ENCODE measurements around the gene NR1I3. TPM values are rescaled to one million over a fixed set of nuclear protein-coding genes. Genes with fewer than 3 reads are reported as not detected.

Gene NR1I3, protein sequence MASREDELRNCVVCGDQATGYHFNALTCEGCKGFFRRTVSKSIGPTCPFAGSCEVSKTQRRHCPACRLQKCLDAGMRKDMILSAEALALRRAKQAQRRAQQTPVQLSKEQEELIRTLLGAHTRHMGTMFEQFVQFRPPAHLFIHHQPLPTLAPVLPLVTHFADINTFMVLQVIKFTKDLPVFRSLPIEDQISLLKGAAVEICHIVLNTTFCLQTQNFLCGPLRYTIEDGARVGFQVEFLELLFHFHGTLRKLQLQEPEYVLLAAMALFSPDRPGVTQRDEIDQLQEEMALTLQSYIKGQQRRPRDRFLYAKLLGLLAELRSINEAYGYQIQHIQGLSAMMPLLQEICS
- total RNA-seq (not detected), polyA plus RNA-seq (not detected)

DNA sequence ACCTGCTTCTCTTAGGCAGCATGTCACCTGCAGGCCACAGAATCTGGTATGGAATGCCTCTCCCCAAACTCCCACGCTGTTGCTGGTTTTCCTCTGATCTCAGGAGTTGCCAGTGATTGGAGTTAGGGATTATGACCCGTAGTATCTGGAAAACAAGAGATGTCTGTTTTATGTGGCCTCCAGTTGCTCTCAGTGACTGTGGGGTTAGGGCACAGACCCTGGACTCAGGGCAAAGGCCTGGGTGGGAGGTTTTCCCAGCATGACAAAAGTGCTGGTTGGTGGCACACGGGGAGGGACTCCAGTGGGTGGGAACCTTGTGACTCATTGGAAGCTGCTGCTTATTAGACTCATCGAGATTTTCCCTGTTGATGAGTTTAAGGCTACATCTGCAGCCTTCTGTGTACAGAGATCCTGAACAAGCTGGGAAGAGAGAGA lies at the start of gene NR1I3:
NR1I3 (minus strand) TSS at position 165 of the 435 bp plus-strand sequence. CDS start 1,638 bp downstream, outside the sequence.
- Mint-ChIP-seq H3K9me3 (no peaks in the 10 kb centered on the region), H3K27ac (peak within 1 kb of the TSS in 1 of 8 donors; percentile 82), H3K4me1 (no peaks in the 10 kb centered on the region), H3K4me3 (no peak within 1 kb of the TSS), H3K27me3 (peaks cover 7 to 23% of the 10 kb centered on the region in 2 donors), H3K36me3 (peaks cover 0 to 1% (median 0%) of the 10 kb centered on the region in 3 donors)
- Histone ChIP-seq H3K36me3 (ENCODE audit: insufficient read depth, low read length) (no peaks in the 10 kb centered on the region), H3K9me3 (ENCODE audit: low read length) (no peaks in the 10 kb centered on the region), H3K27me3 (ENCODE audit: insufficient read depth, low read length, poor library complexity, severe bottlenecking) (no peaks in the 10 kb centered on the region), H3K4me3 (ENCODE audit: low read length) (no peak within 1 kb of the TSS), H3K4me1 (ENCODE audit: insufficient read depth, low read length) (no peaks in the 10 kb centered on the region), H3K27ac (ENCODE audit: low read depth, low read length) (no peak within 1 kb of the TSS)
- no peak for DNase-seq
- CTCF ChIA-PET: interaction anchor here (1.9 kb wide), 1 partner anchor 12 kb away, joined by 5 read pairs; the partner anchor contains the start of gene TOMM40L
- POLR2A ChIA-PET: no interaction called here

DNA sequence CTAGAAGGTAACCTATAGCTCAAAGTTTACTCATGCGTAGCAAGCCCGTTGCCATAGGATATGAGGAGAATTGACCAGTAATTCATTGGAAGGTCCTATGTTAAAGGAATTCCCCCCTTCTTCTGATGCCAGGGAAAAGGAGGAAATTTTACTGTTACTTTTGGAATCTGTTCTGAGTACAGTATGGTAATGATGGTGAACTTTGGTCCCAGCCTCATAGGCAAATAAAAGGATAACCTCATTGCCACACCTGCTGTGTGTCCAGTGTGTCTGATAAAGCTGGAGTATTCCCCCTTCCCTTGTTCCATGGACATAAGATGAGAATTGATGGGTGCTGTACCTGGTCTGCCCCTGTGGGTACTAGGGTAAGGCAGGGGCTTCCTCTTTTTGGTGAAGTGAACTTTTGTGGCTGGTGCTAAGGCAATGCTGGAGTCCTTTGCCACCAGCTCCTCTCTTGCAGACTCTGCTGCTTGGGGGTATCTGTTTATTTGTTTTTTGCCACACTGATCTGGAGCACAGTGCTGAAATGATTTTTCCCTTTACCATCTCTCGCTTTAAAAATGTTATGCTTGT lies 49.6 kb upstream of the NR1I3 start:
- no peak for DNase-seq
- ChIA-PET POLR2A (interaction anchor here (0.6 kb wide), 1 partner anchor 29 kb away, joined by 5 read pairs; no protein-coding TSS in a partner anchor), CTCF (interaction anchor here (1.1 kb wide), 1 partner anchor 95 kb away, joined by 5 read pairs; no protein-coding TSS in a partner anchor)
- H3K4me1 Mint-ChIP-seq: peaks cover 0 to 4% (median 0%) of the 10 kb centered on the region in 3 donors
- no peaks in the 10 kb centered on the region for H3K4me1 ChIP-seq (ENCODE audit: insufficient read depth, low read length)
- H3K36me3 ChIP-seq (ENCODE audit: insufficient read depth, low read length): no peaks in the 10 kb centered on the region
- peaks cover 0 to 6% (median 3%) of the 10 kb centered on the region in 3 donors for H3K36me3 Mint-ChIP-seq
- no peak overlapping the region for H3K4me3 Mint-ChIP-seq
- peaks cover 0 to 4% of the 10 kb centered on the region in 2 donors for H3K27me3 Mint-ChIP-seq
- H3K27me3 ChIP-seq (ENCODE audit: insufficient read depth, low read length, poor library complexity, severe bottlenecking): no peaks in the 10 kb centered on the region
- no peak overlapping the region for H3K27ac ChIP-seq (ENCODE audit: low read depth, low read length)
- H3K9me3 Mint-ChIP-seq: no peaks in the 10 kb centered on the region
- H3K9me3 ChIP-seq (ENCODE audit: low read length): no peaks in the 10 kb centered on the region
- H3K4me3 ChIP-seq (ENCODE audit: low read length): no peak overlapping the region
- no peak overlapping the region for H3K27ac Mint-ChIP-seq

DNA sequence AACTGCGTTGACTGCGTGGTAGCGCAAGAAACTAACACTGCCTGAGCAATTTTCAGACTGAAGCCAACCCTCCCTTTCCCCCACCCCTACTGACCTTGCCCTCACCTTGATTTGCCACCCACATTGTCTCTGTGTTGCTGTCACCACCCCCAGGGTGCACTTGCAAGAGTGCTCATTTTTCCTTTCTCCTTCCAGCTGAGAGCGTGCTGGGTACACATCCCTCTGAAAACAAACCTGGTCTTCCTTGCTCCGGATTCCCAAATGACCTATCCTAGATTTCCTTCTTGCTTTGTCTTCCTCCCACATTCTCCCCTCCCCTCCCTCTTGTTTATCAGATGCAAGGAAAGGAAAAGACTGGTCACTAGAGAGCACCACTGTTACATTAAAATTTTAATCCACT lies 47.5 kb upstream of the NR1I3 start:
- CTCF ChIA-PET: no interaction called here
- POLR2A ChIA-PET: interaction anchor here (0.7 kb wide), 1 partner anchor 180 kb away, joined by 4 read pairs; no protein-coding TSS in a partner anchor
- no peaks in the 10 kb centered on the region for H3K4me1 Mint-ChIP-seq
- H3K27me3 Mint-ChIP-seq: peaks cover 0 to 3% of the 10 kb centered on the region in 2 donors
- H3K4me3 Mint-ChIP-seq: no peak overlapping the region
- no peak for DNase-seq
- no peaks in the 10 kb centered on the region for H3K36me3 ChIP-seq (ENCODE audit: insufficient read depth, low read length)
- H3K4me1 ChIP-seq (ENCODE audit: insufficient read depth, low read length): no peaks in the 10 kb centered on the region
- H3K27ac ChIP-seq (ENCODE audit: low read depth, low read length): no peak overlapping the region
- H3K9me3 ChIP-seq (ENCODE audit: low read length): no peaks in the 10 kb centered on the region
- peak overlapping the region in 1 of 8 donors; percentile 38 for H3K27ac Mint-ChIP-seq
- no peaks in the 10 kb centered on the region for H3K27me3 ChIP-seq (ENCODE audit: insufficient read depth, low read length, poor library complexity, severe bottlenecking)
- peaks cover 0 to 7% (median 3%) of the 10 kb centered on the region in 3 donors for H3K36me3 Mint-ChIP-seq
- H3K9me3 Mint-ChIP-seq: no peaks in the 10 kb centered on the region
- no peak overlapping the region for H3K4me3 ChIP-seq (ENCODE audit: low read length)

DNA sequence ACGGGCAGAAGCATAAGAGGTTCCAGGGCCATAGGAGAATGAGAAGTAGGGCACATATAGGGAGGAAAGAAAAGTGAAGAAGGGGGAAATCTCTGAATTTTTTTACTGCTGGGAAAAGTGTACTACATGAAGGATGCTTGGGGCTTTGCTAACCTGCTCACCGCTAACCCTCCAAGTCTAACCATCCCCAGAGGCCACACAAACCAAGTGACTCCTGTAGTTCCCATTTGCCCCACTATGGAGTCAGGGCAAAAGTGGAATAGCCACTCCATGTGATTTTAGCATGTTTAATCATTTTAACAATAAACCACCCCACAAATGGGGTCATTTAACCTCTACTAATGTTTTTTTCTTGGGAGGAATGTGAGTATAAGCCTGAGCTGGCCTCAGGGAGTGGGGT lies 47.1 kb upstream of the NR1I3 start:
- H3K4me3 Mint-ChIP-seq: no peak overlapping the region
- no peaks in the 10 kb centered on the region for H3K9me3 Mint-ChIP-seq
- peak overlapping the region in 1 of 8 donors; percentile 36 for H3K27ac Mint-ChIP-seq
- H3K4me1 Mint-ChIP-seq: no peaks in the 10 kb centered on the region
- CTCF ChIA-PET: no interaction called here
- no peak overlapping the region for H3K4me3 ChIP-seq (ENCODE audit: low read length)
- H3K27ac ChIP-seq (ENCODE audit: low read depth, low read length): no peak overlapping the region
- peaks cover 0 to 3% of the 10 kb centered on the region in 2 donors for H3K27me3 Mint-ChIP-seq
- peaks cover 0 to 7% (median 7%) of the 10 kb centered on the region in 3 donors for H3K36me3 Mint-ChIP-seq
- POLR2A ChIA-PET: interaction anchor here (0.7 kb wide), 1 partner anchor 180 kb away, joined by 4 read pairs; no protein-coding TSS in a partner anchor
- H3K36me3 ChIP-seq (ENCODE audit: insufficient read depth, low read length): no peaks in the 10 kb centered on the region
- no peak for DNase-seq
- H3K27me3 ChIP-seq (ENCODE audit: insufficient read depth, low read length, poor library complexity, severe bottlenecking): no peaks in the 10 kb centered on the region
- no peaks in the 10 kb centered on the region for H3K9me3 ChIP-seq (ENCODE audit: low read length)
- no peaks in the 10 kb centered on the region for H3K4me1 ChIP-seq (ENCODE audit: insufficient read depth, low read length)

DNA sequence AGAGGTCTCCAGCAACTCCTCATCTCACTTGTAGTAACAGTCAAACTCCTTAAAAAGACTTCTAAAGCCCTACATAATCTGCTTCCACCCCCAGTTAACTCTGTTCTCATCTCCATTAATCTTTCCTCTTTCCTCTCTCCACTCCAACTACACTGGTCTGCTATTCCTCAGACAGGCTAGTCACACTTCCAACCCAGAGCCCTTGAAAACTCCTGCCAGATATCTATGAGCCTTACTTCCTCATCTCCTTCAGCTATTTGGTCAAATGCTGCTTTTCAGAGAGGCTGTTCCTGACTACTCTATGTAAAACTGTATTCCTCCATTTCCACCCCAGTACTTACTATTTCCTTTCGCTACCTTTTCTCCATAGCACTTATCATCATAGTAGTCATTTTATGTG lies 45.0 kb upstream of the NR1I3 start:
- ChIA-PET POLR2A (no interaction called here), CTCF (interaction anchor here (1.2 kb wide), 1 partner anchor 8 kb away, joined by 7 read pairs; no protein-coding TSS in a partner anchor)
- Mint-ChIP-seq H3K27me3 (peaks cover 3 to 5% of the 10 kb centered on the region in 2 donors), H3K4me1 (no peaks in the 10 kb centered on the region), H3K9me3 (no peaks in the 10 kb centered on the region), H3K36me3 (peaks cover 0 to 13% (median 7%) of the 10 kb centered on the region in 3 donors), H3K4me3 (no peak overlapping the region), H3K27ac (no peak overlapping the region)
- no peaks in the 10 kb centered on the region for H3K27me3 ChIP-seq (ENCODE audit: insufficient read depth, low read length, poor library complexity, severe bottlenecking)
- no peaks in the 10 kb centered on the region for H3K4me1 ChIP-seq (ENCODE audit: insufficient read depth, low read length)
- no peak for DNase-seq
- H3K36me3 ChIP-seq (ENCODE audit: insufficient read depth, low read length): no peaks in the 10 kb centered on the region
- H3K4me3 ChIP-seq (ENCODE audit: low read length): no peak overlapping the region
- H3K9me3 ChIP-seq (ENCODE audit: low read length): no peaks in the 10 kb centered on the region
- H3K27ac ChIP-seq (ENCODE audit: low read depth, low read length): no peak overlapping the region

DNA sequence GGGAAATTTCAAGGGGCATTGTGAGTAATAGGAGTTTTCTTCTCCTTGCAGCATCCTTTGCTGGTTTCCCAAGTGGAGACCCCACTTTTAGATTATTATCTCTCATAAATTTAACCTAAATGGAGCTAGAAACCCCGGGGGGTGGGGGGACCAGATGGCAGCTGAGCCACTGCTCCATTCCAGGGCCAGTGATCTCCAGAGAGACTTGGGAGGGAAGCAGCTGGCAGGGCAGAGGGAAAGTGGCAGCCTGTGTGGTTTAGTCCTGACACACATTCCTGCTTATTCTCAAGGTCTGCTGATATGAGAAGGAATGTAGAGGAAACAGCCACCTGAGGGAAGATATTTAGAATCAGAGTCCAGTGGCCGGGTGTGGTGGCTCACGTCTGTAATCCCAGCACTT lies 36.9 kb upstream of the NR1I3 start:
- H3K4me1 Mint-ChIP-seq: no peaks in the 10 kb centered on the region
- no peaks in the 10 kb centered on the region for H3K4me1 ChIP-seq (ENCODE audit: insufficient read depth, low read length)
- ChIA-PET POLR2A (no interaction called here), CTCF (no interaction called here)
- H3K27me3 Mint-ChIP-seq: peaks cover 6 to 27% of the 10 kb centered on the region in 2 donors
- H3K27ac Mint-ChIP-seq: no peak overlapping the region
- H3K36me3 Mint-ChIP-seq: peaks cover 0 to 5% (median 0%) of the 10 kb centered on the region in 3 donors
- no peaks in the 10 kb centered on the region for H3K9me3 ChIP-seq (ENCODE audit: low read length)
- no peaks in the 10 kb centered on the region for H3K9me3 Mint-ChIP-seq
- no peak overlapping the region for H3K27ac ChIP-seq (ENCODE audit: low read depth, low read length)
- peaks cover 3% of the 10 kb centered on the region for H3K27me3 ChIP-seq (ENCODE audit: insufficient read depth, low read length, poor library complexity, severe bottlenecking)
- H3K36me3 ChIP-seq (ENCODE audit: insufficient read depth, low read length): no peaks in the 10 kb centered on the region
- no peak overlapping the region for H3K4me3 Mint-ChIP-seq
- no peak overlapping the region for H3K4me3 ChIP-seq (ENCODE audit: low read length)
- no peak for DNase-seq

DNA sequence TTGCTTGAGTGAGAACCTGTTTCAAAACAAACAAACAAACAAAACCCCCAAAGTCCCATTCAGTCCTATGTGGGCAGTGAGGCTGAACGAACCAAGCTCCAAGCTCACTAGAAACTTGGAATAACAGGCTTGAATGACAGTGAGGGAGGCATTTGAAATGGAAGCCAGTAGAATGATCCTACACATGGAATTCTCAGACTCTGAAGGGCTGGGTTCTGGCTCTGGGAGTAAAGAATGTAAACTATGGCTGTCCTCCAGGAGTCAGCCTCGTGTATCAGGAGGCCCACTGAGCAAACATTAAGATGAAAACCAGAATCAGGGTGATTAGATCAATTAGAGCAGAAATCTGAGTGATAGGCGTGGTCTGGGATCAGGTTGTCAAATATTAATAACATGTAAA lies 35.4 kb upstream of the NR1I3 start:
- H3K4me3 Mint-ChIP-seq: no peak overlapping the region
- Histone ChIP-seq H3K4me1 (ENCODE audit: insufficient read depth, low read length) (no peaks in the 10 kb centered on the region), H3K27ac (ENCODE audit: low read depth, low read length) (no peak overlapping the region), H3K36me3 (ENCODE audit: insufficient read depth, low read length) (no peaks in the 10 kb centered on the region), H3K4me3 (ENCODE audit: low read length) (no peak overlapping the region), H3K9me3 (ENCODE audit: low read length) (no peaks in the 10 kb centered on the region), H3K27me3 (ENCODE audit: insufficient read depth, low read length, poor library complexity, severe bottlenecking) (peaks cover 3% of the 10 kb centered on the region)
- ChIA-PET POLR2A (no interaction called here), CTCF (interaction anchor here (1.3 kb wide), 1 partner anchor 18 kb away, joined by 3 read pairs; no protein-coding TSS in a partner anchor)
- H3K36me3 Mint-ChIP-seq: no peaks in the 10 kb centered on the region
- H3K27me3 Mint-ChIP-seq: peaks cover 8 to 24% of the 10 kb centered on the region in 2 donors
- H3K27ac Mint-ChIP-seq: no peak overlapping the region
- no peak for DNase-seq
- no peaks in the 10 kb centered on the region for H3K9me3 Mint-ChIP-seq
- H3K4me1 Mint-ChIP-seq: no peaks in the 10 kb centered on the region

DNA sequence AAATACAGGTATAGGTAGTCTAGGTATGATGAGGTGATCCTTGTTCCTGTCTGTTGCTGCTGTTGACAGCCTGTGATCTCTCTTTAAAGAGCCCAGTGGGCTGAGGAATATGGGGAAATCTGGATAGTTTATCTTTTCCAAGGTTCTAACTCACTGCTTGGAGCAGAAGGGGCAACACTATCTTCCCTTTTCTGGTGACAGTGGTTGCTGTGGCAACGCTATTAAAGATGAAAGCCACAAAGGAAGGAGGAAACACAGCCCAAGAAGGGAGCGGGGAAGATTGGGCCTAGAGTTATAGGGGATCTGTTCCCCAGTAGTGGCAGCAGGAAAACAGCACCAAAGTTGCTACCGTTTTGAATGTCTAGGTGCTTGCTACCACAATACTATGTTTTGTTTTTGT lies 29.3 kb upstream of the NR1I3 start:
- no peak for DNase-seq
- Mint-ChIP-seq H3K9me3 (no peaks in the 10 kb centered on the region), H3K4me1 (no peaks in the 10 kb centered on the region), H3K4me3 (no peak overlapping the region), H3K27ac (no peak overlapping the region), H3K27me3 (peaks cover 12 to 33% of the 10 kb centered on the region in 2 donors), H3K36me3 (no peaks in the 10 kb centered on the region)
- POLR2A ChIA-PET: no interaction called here
- Histone ChIP-seq H3K4me3 (ENCODE audit: low read length) (no peak overlapping the region), H3K36me3 (ENCODE audit: insufficient read depth, low read length) (no peaks in the 10 kb centered on the region), H3K4me1 (ENCODE audit: insufficient read depth, low read length) (no peaks in the 10 kb centered on the region), H3K27ac (ENCODE audit: low read depth, low read length) (no peak overlapping the region), H3K27me3 (ENCODE audit: insufficient read depth, low read length, poor library complexity, severe bottlenecking) (no peaks in the 10 kb centered on the region), H3K9me3 (ENCODE audit: low read length) (no peaks in the 10 kb centered on the region)
- CTCF ChIA-PET: interaction anchor here (0.9 kb wide), 1 partner anchor 40 kb away, joined by 3 read pairs; no protein-coding TSS in a partner anchor

Measured in CD8-positive, alpha-beta memory T cell (primary cell).